ENCODE measurements around the gene PTPRU.

DNA sequence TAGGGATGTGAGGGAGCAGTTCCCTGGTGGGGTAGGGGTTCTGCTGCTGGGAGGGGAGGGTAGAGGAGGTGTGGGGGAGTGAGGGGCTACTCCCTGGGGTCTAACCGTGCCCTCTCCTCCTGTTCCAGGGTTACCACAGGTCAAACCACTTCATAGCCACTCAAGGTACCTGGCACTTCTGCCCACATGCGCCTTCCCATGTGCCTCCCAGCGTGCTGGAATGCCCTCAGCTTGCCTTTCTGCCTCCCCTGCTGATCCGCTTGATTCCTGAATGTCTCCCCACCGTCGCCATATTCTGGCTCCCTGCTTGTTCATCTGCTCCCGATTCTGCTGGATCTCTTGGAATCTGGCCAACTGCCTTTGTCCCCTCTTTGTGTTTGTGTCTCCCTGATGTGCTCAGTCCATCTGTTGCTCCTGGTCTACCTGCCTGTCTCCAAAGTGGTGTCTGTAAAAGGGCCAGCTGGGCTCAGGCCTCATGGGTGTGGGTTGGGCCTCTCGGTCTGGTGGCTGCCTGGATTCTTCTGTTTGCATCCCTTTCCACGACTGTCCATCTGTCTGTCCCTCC is 74.4 kb downstream of the PTPRU start:
- TF ChIP-seq POLR2A (IDR thresholded peaks at IDR 0.05) (no peak), POLR2AphosphoS5 (IDR thresholded peaks at IDR 0.05) (no peak)
- TF ChIP-seq, protein P1, sequence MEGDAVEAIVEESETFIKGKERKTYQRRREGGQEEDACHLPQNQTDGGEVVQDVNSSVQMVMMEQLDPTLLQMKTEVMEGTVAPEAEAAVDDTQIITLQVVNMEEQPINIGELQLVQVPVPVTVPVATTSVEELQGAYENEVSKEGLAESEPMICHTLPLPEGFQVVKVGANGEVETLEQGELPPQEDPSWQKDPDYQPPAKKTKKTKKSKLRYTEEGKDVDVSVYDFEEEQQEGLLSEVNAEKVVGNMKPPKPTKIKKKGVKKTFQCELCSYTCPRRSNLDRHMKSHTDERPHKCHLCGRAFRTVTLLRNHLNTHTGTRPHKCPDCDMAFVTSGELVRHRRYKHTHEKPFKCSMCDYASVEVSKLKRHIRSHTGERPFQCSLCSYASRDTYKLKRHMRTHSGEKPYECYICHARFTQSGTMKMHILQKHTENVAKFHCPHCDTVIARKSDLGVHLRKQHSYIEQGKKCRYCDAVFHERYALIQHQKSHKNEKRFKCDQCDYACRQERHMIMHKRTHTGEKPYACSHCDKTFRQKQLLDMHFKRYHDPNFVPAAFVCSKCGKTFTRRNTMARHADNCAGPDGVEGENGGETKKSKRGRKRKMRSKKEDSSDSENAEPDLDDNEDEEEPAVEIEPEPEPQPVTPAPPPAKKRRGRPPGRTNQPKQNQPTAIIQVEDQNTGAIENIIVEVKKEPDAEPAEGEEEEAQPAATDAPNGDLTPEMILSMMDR (IDR thresholded peaks at IDR 0.05), result no peak

All from upper lobe of left lung (tissue), 4 donors.